ENCODE data around the gene MT1X.

MT1X gene

DNA sequence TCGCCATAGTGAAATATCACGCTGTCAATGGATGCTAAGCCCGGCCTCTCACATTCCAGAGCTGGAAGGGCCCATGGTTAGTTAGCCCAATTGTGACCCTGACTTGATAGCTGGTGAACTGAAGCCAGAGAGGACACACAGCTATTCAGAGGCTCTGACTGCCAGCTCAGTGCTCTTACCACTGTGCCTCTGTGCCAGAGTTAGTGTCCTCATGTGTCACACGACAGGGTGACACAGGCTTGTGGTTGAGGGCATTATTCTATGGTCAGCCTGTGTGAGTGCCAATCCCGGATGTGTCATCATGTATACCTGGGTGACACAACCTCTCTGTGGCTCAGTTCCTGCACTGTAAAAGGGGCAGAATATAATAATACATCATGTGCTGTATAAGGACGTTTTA, 2.5 kb upstream of the MT1X start:
- no peak for DNase-seq

DNA sequence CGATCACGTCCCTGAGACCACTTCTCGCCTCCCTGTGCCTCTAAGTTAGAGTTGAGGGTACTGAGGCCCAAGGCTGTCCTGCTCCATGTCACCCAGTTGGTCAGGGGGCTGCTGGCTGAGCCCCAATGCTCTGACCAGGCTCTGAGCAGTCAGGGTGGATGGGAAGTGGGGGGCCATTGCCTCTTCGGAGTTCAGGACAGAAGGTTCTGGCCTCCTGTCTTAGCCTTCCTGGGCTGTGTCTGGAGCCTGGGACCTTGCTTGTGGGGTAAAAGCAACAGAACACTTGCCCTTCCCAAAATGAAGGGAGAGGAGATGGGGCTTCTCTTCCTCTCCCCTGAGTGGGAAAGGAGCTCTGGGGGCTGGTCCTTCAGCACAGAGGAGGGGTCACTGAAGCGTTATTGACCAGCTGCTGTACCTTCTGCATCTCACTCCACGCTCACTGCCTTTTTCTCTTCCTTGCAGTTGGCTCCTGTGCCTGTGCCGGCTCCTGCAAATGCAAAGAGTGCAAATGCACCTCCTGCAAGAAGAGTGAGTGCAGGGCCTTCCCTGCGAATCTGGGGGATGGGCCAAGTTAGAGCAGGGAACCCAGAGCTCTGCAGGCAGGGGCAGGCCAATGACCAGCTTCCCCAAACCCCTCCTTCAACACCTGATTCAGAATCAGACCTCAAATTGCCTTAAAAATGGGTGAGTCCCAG, 580 bp downstream of the MT1X start:
- DNase-seq: no peak

DNA sequence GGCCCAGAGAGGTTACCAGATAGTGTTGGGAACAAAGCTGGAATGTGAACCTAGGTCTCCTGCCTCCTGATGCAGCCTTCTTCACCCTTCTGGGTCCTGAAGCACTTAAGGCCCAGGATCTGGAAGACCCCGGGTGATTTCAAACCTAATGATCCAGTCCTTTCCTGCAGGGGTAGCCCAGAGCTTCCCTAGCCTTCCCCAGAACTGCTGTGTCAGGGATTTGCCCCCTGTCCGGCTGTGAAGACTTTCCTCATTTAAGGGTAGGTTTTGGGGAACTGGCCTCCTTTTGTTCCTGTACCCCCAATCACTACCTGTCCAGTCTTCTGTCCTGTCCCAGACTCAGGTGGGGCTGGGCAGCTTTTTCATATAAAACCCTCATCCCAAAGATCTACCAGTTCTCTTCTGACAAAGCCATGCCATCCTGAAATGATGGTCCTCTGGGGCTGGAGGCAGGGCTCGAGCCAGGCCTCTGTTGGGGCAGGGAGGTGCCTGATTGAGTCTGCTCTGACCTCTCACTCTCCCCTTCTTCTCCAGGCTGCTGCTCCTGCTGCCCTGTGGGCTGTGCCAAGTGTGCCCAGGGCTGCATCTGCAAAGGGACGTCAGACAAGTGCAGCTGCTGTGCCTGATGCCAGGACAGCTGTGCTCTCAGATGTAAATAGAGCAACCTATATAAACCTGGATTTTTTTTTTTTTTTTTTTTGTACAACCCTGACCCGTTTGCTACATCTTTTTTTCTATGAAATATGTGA, 1.3 kb downstream of the MT1X start:
- DNase-seq: no peak

DNA sequence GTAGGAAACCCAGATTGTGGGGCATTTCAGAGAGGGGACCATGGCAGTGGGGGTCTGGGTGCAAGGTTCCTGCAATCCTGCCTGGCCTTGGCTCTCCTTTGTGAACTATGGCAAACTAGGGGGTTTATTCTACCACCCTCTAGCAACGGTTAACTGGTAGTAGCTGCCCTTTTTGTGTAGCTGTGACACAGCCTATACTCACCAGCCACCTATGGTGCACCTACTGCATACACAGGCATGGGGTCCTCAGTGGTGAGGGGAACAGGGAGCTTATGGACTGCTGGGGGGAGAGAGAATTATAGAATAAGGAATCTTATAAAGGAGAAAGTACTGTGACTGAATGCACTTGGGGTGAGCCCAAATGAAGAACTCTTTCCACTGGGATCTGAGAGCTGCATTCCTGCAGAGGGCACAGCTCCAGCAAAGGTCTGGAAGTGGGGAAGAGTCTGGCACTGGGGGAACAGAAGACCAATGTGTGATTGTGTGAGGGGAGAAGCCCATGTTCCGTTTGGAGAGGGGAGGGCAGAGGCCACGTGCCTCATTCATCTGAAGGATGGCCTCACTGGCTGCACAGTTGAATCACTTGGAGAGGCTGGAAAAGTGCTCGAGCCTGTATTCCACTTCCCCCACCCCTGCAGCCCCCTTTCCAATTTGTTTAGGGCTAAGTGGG, 2.1 kb downstream of the MT1X start:
- no peak for DNase-seq

DNA sequence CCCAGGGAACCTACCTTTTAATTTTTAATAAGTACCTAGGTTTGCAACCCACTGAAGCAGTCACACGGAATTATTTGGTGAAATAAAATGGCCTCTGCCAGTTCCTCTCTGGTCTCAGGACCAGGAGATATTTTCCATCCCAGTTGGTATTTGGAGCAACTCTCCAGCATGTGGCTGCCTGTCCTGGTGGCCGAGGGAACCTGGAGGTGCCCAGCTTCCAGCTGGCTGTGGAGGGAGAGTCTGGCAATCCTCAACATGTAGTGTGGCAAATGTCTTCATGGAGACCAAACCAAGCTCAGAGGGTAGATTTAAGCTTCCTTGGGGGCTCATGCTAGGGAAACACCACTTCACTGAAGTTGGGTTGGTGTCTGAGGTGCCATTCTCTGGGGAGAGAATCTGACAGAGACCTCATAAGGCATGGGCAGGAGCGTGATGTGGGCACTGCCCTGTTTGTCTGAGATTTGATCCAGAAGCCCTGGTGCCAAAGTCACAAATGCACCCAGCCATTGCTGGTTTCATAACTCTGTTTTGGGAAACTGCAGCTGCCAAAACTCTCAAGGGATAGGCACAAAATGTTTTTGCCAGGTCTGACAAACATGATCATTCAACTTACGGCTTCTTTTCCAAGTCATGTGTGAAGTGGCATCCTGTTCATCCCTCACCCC, 2.8 kb downstream of the MT1X start:
- no peak for DNase-seq

DNA sequence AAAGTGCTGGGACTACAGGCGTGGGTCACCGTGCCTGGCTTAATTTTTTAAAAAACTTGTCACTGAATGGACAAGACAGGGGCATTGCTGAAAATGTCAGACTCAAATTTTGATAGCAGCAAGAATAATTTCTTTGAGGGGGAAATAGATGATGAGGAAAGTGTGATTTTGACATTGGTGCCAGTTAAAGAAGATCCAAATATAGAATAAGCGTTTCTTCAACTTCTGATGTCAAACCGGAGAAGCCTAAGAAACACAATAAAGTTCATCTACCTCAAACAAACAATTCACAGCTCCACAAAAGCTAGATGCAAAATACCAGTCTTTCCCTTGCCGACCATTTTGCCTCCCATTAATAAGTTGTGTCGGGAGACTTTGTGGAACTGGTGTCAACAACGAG, 4.5 kb downstream of the MT1X start:
- no peak for DNase-seq

DNA sequence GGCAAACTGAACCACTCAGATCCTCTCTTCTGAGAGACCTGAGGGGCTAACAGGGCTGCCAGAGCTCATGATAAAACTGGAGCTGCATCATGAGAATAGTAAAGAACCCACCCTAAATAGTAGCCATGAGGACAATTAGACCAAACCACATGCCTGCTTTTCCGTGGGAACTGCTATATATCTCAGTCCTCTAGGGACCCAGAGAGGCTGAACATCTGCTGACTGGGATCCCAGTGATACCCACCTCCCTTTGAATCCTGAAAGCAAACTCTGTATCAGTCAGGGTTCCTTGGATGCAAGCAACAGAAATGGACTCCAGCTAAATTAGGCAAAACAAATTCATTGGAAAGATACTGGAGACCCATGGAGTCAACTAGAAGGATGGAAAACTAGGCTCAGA, 6.5 kb downstream of the MT1X start:
- DNase-seq: no peak

DNA sequence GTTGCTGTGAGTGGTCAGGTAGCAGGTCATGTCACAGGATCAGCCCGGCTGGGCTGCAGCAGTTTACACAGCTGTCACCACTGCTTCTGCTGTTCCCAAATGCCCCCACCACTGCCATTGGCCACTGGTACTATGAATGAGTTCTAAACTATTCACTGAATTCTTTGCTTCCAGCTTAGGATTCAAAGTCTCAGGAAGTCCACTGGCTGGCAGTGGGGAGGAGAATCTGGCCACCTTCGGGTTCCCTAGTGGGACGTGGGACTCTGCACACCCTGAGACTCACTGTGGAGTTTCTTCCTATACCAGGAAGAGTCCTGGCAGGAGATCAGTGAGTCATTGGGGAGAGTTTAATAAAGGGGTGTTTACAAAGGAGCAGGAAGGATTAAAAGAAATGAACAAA, 6.9 kb downstream of the MT1X start:
- no peak for DNase-seq

DNA sequence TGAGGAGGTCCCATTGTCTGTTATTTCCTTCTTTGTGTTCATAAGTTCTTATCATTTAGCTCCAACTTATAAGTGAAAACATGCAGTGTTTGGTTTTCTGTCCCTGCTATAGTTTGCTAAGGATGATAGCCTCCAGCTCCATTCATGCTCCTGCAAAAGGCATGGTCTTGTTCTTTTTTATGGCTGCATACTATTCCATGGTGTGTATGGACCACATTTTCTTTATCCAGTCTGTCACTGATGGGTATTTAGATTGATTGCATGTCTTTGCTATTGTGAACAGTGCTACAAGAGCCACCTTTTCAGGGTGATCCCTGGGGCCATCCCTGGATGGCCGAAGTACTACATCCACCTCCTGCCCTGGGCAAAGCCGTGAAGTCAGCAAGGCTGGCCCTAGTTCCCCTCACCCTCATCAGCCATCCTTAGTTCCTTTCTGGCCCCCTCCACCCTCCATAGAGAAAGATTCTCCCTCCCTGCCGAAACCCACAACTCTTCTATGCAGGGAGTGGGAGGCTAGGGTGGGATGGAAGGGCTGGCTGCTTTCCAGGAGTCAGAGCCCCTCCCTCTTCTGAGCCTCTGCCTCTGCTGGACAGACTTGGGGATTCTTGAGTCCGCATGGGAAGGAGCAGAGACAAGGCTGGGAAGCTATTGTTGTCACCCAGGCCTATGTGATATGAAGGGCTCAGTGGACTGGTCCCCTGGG, 8.3 kb downstream of the MT1X start:
- no peak for DNase-seq

DNA sequence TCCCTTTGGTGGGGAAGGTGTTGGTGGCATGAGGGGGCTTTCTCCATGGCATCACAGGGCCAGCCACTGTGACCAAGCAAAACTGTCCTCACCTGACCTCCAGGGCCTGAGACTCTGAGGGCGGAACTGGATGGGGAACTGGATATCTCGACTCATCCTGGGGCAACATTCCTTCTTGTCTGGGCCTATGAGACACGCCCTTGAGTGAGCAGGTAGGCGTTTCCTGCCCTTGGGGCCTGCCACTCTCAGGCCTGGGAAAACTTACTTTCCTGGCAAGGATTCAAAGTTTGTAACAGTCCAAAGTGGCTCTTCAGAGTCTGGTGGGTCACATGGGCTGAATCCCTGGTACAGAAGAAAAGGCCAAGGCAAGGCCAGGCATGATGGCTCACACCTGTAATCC, 9.6 kb downstream of the MT1X start:
- DNase-seq: no peak

DNA sequence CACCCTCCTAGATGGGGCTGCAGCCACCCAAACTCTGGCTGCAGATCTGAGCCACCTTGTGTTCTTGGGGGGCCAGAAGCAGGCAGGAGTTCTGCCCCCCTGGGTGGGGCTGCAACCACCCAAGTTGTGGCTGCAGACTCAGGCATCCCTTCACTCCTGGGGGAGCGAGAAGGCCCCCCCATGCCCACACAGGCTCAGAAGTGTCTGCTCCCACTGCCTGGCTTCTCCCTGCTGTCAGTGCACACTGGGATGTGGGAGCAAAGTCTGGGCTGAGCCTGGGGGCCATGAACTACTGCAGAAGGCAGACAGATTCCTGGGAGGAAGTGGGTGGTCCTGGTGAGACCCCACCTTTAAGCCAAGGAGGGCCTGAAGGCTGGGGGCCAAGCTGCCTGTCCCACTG, 13.0 kb downstream of the MT1X start:
- no peak for DNase-seq

DNA sequence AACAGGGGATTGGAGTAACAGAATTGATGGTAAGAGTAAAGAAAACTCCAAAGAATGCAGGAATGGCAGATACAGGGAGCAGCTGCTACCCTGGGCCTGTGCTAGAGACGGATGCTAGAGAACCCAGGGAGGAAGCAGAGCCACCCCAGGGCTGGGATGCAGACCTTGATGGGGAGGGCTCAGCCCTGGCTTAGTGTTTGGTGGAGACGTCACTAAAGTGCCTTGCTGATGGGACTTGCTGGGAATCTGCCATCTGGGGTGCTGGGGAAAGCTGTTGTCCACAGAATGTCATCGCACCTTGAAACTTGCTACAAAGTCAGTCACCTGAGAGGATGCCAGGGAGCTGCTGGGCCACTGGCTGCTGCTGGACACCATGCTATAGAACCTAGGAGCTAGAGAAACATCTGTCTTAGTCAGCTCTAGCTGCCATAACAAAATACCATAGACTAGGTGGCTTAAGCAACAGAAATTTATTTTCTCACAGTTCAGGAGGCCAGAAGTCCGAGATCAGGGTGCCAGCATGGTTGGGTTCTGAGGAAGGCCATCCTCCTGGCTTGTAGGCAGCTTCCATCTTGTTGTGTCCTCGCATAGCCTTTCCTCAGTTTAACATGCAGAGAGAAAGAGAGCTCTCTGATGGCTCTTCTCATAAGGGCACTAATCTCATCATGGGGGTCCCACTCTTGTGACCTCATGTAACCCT, 15.3 kb downstream of the MT1X start:
- DNase-seq: no peak

DNA sequence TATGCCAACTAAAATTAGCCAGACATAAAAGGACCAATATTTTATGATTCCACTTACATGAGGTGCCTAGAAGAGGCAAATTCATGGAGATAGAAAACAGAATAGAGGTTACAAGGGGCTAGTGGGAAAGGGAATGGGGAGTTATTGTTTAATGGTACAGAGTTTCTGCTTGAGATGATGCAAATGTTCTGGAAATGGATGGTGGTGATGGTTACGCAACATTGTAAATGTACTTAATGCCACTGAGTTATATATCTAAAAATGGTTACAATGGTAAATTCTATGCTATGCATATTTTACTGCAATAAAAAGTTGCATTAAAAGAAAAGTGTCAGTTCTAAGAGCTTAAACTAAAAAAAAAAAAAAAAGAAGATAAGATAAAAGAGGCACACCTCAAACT, 17.9 kb downstream of the MT1X start:
- no peak for DNase-seq

DNA sequence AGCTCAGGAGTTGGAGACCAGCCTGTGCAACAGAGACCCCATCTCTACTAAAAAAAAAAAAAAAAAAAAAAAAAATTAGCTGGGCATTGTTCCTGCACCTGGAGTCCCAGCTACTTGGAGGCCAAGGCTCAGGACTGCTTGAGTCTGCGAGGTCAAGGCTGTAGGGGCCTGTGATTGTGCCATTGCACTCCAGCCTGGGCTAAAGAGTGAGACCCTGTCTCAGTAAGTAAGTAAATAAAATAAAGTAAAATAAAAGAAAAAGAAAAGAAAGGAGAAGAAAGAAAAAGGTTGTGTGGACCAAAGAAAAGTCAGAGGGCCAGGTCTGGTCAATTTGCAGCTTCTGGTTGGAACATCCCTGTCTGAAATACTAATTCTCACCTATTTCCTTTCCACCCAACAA, 18.4 kb downstream of the MT1X start:
- DNase-seq: no peak

DNA sequence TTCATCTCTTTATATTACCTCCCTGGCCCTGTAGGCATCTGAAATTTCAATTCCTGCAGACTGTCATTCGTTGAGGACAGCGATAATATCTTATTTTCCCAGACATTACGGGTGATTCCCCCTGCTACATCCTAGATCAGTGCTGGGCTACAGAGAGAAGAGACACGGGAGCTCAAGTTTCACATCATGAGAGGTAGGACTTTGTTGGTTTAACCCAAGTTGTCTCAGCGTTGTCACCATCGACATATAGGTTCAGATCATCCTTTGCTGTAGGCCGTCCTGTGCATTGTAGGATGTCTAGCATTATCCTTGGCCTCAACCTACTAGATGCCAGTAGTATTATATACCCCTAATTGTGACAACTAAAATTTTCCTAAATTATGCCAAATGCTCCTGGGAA, 19.3 kb downstream of the MT1X start:
- DNase-seq: no peak

DNA sequence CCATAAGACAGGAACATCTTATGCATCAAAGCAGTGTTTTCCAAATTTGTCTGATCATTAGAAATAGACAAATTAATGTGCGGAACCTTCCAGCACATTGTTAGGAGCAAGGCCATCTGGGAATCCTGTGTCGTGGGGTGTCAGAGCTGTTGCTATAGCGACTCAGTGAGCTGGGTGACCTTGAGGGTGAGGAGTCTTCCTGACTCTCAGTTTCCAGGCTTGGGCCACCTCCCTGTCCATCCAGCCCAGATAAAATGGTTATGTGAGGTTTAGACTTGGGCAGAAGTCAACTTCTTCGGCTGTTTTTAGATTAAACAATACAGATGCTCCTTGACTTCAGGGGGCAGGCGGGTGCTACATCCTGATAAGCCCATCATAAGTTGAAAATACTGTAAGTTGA, 20.6 kb downstream of the MT1X start:
- no peak for DNase-seq

DNA sequence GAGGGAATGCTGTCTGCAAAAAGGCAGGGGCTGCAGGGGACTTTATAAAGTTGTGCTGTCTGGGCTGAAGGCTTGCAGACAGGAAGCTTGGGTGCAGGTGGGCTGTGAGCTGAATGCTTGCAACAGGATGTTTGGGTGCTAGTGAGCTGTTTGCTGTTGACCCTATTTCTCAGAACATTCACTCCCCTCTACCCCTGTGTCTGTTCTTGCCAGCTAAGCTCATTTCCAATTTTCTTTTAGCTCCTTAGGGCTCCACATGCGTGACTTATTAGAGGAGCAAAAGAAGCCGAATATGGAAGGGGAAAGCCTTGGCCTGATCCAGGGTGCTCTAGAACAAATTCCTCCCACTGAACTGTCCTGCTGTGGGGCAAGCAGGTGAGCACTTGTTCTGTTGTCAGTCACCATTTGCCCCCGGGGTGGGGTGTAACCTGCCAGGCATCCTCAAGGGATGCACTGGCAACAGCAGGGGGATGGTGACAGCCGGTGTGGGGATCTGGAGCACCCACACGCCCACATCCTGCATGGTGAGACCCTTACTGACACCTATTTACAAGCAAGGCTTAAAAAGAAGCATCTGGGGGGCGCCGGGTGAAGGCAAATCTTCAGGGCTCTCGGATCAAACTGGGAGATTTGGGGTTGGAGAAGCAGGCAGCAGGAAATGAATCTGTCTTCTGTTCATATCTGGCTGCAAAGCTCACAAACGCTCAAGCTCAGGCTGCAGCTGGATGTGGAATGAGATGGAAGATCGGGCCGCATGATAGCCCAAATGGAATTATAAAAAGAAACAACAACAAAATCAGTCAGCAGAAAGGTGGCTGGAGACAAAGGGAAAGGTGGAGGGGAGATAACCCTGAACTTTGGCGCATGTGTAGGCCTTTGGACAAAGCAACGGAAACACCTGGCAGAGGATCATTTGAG, 26.5 kb downstream of the MT1X start:
- no peak for DNase-seq

DNA sequence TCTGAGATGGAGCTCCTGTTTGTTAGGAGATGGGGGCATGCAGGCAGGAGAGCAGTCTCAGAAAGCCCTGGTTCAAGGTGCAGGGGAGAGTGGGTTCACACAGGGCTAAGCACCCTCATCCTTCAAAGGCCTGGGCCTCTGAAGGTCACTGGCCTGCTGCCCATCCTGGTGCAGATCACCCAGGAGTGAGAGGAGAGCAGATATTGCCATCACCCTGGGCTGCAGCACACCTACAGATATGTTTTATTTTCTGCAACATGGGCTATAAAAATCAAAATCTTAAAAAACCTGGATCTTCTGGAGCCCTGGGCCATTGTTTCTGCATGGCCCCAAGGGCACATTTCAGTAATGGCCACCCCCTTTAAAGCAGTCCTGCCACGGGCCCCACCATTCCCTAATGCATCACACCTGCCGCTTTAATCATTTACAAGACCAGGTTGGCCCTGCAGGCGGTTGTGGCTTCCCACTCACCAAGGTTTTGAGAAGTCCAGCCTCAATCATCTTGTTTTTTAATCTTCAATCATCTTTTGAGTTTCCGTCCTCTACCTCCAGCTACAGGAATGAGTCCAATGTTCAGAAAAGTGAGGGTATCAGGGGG, 27.3 kb downstream of the MT1X start:
- DNase-seq: no peak

DNA sequence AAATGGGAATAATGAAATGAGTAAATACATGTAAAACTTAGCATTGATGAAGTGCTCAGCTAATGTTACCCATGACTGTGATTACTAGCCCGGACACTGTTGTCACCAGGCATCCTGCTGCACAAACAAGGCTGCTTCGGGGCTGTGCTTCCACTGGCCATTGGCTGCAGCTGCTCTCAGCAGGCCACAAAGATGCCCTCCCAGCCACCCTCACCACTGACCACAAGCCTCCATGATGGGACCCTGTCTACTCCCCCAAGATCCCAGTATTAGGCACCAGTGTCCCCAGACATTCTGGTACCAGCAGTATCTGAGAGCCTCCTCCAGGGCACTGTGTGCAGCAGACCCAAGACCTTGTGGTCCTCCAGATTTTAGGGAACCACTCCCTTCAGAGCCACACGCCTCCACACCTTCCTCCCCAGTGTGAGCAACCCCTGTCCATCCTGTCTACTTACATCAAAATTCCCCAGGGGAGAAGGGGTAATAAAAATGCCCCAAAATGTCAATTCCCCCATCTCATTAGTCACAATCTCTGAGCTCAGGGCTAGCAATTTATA, 28.0 kb downstream of the MT1X start:
- DNase-seq: no peak

DNA sequence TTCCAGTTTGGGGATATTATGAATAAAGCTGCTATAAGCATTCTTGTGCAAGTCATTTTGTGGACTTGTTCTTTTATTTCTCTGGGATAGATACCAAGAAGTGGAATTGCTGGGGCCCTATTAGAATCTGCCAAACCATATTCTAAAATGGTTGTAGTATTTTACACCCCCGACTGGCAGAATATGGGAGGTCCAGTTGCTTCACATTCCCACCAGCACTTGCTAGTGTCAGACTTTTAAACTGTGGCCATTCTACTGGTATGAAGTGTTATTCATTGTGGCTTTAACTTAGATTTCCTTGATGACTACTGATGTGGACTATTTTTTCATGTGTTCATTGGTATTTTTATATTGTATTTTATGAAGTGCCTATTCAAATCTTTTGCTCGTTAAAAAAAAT, 29.6 kb downstream of the MT1X start:
- DNase-seq: no peak

DNA sequence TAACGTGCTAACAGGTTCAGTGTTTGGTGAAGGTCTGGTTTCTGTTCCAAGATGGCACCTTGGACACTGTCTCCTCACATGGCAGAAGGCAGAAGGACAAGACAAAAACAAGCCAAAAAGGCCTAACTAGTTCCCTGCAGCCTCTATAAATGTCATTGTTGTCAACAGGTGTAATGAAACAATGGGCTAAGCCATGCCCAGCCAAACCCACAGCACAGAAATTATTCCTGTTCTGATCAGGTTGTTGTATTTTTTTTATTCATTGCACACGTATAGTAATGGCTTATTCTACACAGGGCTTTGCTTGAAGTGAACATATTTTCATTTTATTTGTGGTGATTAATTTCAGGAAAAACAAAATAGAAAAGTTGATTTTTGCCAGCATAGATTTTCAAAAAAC, 31.5 kb downstream of the MT1X start:
- no peak for DNase-seq
